Endothelial cell of umbilical vein (primary cell): ENCODE results near the gene STK39. TPM values are rescaled to one million over a fixed set of nuclear protein-coding genes. Genes with fewer than 3 reads are reported as not detected.

Experiments used
- BruUV-seq: library from RNA; stranded (reverse); fragments of 400-500 nt; replicated peaks from 2 replicates; lab custom pipeline; 2021; lab: Mats Ljungman, UMichigan
- CTCF ChIA-PET: fragments of 300-600, 350-600 bp; sonication (Branson Sonifier 250); formaldehyde crosslinking; loops from one replicate; lab custom pipeline; 2021; ENCODE audit warnings: antibody characterized with exemption, inconsistent platforms; lab: Charles Lee
- POLR2A ChIA-PET: fragments of 300-600, 350-600 bp; sonication (Branson Sonifier 250); formaldehyde crosslinking; loops from one replicate; lab custom pipeline; 2021; ENCODE audit warnings: antibody characterized with exemption, inconsistent platforms; lab: Charles Lee
- DNase-seq: peaks from one replicate; pipeline ENCODE4 v3.0.0-alpha.2; 2011; ENCODE audit warnings: low read depth, low spot score
- FAIRE-seq: peaks from 2 replicates; lab custom pipeline; 2011; peaks lifted over from hg19 to GRCh38; lab: Jason Lieb, UNC
- H2AFZ ChIP-seq: 2 replicates; pipeline ENCODE4 v1.6.0; 2012; ENCODE audit warnings: low read depth, low read length, control low read depth, inconsistent platforms
- H3K27ac ChIP-seq: 2 replicates; pipeline ENCODE4 v1.5.1; 2011; ENCODE audit warnings: low read depth, mild to moderate bottlenecking, control low read depth, low read length, moderate library complexity; ENCODE audit not compliant: insufficient read depth
- H3K27me3 ChIP-seq, 2 experiments: 2 replicates each; pipeline versions ENCODE4 v1.6.0 to v1.6.1; 2011; ENCODE audit warnings: low read length in 2 of 2, mixed read lengths in 1 of 2; ENCODE audit not compliant: control insufficient read depth in 2 of 2, insufficient read depth in 2 of 2
- H3K36me3 ChIP-seq, 2 experiments: 2 replicates in 1 of 2; 3 replicates in 1 of 2; pipeline ENCODE4 v1.5.1; 2011; ENCODE audit warnings: low read length in 2 of 2, mild to moderate bottlenecking in 1 of 2, moderate library complexity in 1 of 2; ENCODE audit not compliant: control insufficient read depth in 2 of 2, insufficient read depth in 2 of 2; ENCODE audit errors: extremely low read depth in 1 of 2
- H3K4me1 ChIP-seq: 3 replicates; pipeline ENCODE4 v1.5.1; 2011; ENCODE audit warnings: mild to moderate bottlenecking, low read length; ENCODE audit not compliant: control insufficient read depth, insufficient read depth; ENCODE audit errors: extremely low read depth
- H3K4me2 ChIP-seq: 2 replicates; pipeline ENCODE4 v1.6.1; 2011; ENCODE audit warnings: low read length, control low read depth, mixed read lengths; ENCODE audit not compliant: insufficient read depth
- H3K4me3 ChIP-seq, 3 experiments: fragments of 200-600 bp in 1 of 3; sonication (generic), shearing (Covaris generic) in 1 of 3; replicated peaks in 1 of 3; 2 replicates each; pipeline ENCODE4 v1.5.1; 2011 to 2016; ENCODE audit warnings: control low read depth in 3 of 3, low read length in 3 of 3, mild to moderate bottlenecking in 2 of 3, inconsistent platforms in 1 of 3, low read depth in 1 of 3, moderate library complexity in 1 of 3; ENCODE audit not compliant: insufficient read depth in 1 of 3
- H3K79me2 ChIP-seq: 2 replicates; pipeline ENCODE4 v1.6.0; 2012; ENCODE audit warnings: low read length, inconsistent platforms; ENCODE audit not compliant: control insufficient read depth, insufficient read depth
- H3K9ac ChIP-seq: replicated peaks from 2 replicates; pipeline ENCODE3; 2011; ENCODE audit warnings: low read length, control low read depth; ENCODE audit not compliant: insufficient read depth; ENCODE audit errors: extremely low read depth
- H3K9me1 ChIP-seq: replicated peaks from 3 replicates; pipeline ENCODE4 v1.6.0; 2011; ENCODE audit warnings: mild to moderate bottlenecking, low read length; ENCODE audit not compliant: control insufficient read depth, insufficient read depth; ENCODE audit errors: extremely low read depth
- H3K9me3 ChIP-seq: replicated peaks from 2 replicates; pipeline ENCODE4 v1.5.1; 2012; ENCODE audit warnings: low read length, inconsistent platforms; ENCODE audit not compliant: control insufficient read depth, insufficient read depth
- H4K20me1 ChIP-seq: replicated peaks from 2 replicates; pipeline ENCODE3; 2011; ENCODE audit warnings: mild to moderate bottlenecking, low read length; ENCODE audit not compliant: control insufficient read depth, insufficient read depth; ENCODE audit errors: extremely low read depth
- EZH2 ChIP-seq: IDR thresholded peaks from 2 replicates; pipeline ENCODE4 v1.6.1; 2012; ENCODE audit warnings: borderline replicate concordance, low read depth, mild to moderate bottlenecking, moderate library complexity, low read length, inconsistent platforms; ENCODE audit not compliant: severe bottlenecking
- FOS ChIP-seq: IDR thresholded peaks from 2 replicates; pipeline ENCODE4 v1.6.1; 2011; ENCODE audit warnings: mild to moderate bottlenecking, low read length, moderate library complexity, borderline replicate concordance; ENCODE audit not compliant: insufficient read depth
- GATA2 ChIP-seq: IDR thresholded peaks from 2 replicates; pipeline ENCODE4 v1.7.0; 2011; ENCODE audit warnings: low read depth, mild to moderate bottlenecking, moderate library complexity, mixed read lengths, low read length; ENCODE audit not compliant: insufficient read length, insufficient read depth
- JUN ChIP-seq: IDR thresholded peaks from 2 replicates; pipeline ENCODE4 v1.6.1; 2011; ENCODE audit warnings: borderline replicate concordance, low read depth; ENCODE audit not compliant: insufficient read length, insufficient read depth
- MAX ChIP-seq: IDR thresholded peaks from 2 replicates; pipeline ENCODE4 v1.6.1; 2011; ENCODE audit not compliant: insufficient read depth, insufficient read length
- MYC ChIP-seq: IDR thresholded peaks from one replicate; pipeline ENCODE4 v1.6.1; 2011; ENCODE audit warnings: mild to moderate bottlenecking, low read depth, low read length
- POLR2A ChIP-seq: IDR thresholded peaks from 2 replicates; pipeline ENCODE4 v1.6.1; 2012; ENCODE audit warnings: low read depth, mild to moderate bottlenecking, control low read depth, low read length
- POLR2AphosphoS5 ChIP-seq: IDR thresholded peaks from 2 replicates; pipeline ENCODE4 v1.6.1; 2012; ENCODE audit warnings: low read depth, mild to moderate bottlenecking, control low read depth, low read length, moderate library complexity; ENCODE audit not compliant: insufficient read depth
- dilution Hi-C: fragments of 300-500 bp; cut with MboI; formaldehyde crosslinking; loops from one replicate; pipeline ENCODE4 v1.15.0; 2019; ENCODE audit warnings: low sequenced_read_pairs; ENCODE audit not compliant: extremely low pct_ligation_motif_present
- intact Hi-C: fragments of 100-400 bp; cut with micrococcal nuclease; formaldehyde crosslinking; loops from one replicate; pipeline ENCODE4 v1.10.0; 2022
- polyA plus RNA-seq, 4 experiments: library from polyadenylated mRNA; depleted of rRNA in 3 of 4; stranded (reverse) in 3 of 4; unstranded in 1 of 4; fragments of >200 nt; gene quantifications; 2 replicates each; pipeline versions ENCODE4 v1.2.1 to v1.2.3, GENCODE V29; 2011 to 2012; ENCODE audit warnings: missing spikeins in 1 of 4
- total RNA-seq: library from RNA; stranded (reverse); gene quantifications from 2 replicates; pipeline ENCODE4 v1.2.3, GENCODE V29; 2021
- TF ChIP-seq, protein P1 (sequence below), 2 donors: IDR thresholded peaks; 1 replicate in 1 of 2; 2 replicates in 1 of 2; pipeline ENCODE4 v1.5.1; 2011; ENCODE audit warnings: low read length in 2 of 2, mild to moderate bottlenecking in 2 of 2, moderate library complexity in 2 of 2, control low read depth in 1 of 2, inconsistent platforms in 1 of 2, low read depth in 1 of 2; ENCODE audit not compliant: insufficient read depth in 1 of 2; ENCODE audit errors: extremely low read depth in 1 of 2

STK39 gene
- total and polyA plus RNA-seq, 2 donors (not counting 3 experiments of a cell fraction or from before 2014, with no cell fraction given): 4.6 to 13.1 TPM

GRCh38 chr2:167940346-167940725, 307.1 kb downstream of the STK39 start:
- H3K27ac ChIP-seq: no peak overlapping the region
- H4K20me1 ChIP-seq: no peaks in the 10 kb centered on the region
- no peak for FAIRE-seq
- no peak overlapping the region for H3K4me2 ChIP-seq
- H3K9me3 ChIP-seq: no peaks in the 10 kb centered on the region
- BruUV-seq: no TSS peak
- no peak for DNase-seq
- no peak overlapping the region for H2AFZ ChIP-seq
- no peaks in the 10 kb centered on the region for H3K4me1 ChIP-seq
- TF ChIP-seq POLR2AphosphoS5 (no peak), POLR2A (no peak), FOS (no peak), MYC (no peak), JUN (no peak), GATA2 (no peak), MAX (no peak), EZH2 (no peak)
- TF ChIP-seq, protein P1, sequence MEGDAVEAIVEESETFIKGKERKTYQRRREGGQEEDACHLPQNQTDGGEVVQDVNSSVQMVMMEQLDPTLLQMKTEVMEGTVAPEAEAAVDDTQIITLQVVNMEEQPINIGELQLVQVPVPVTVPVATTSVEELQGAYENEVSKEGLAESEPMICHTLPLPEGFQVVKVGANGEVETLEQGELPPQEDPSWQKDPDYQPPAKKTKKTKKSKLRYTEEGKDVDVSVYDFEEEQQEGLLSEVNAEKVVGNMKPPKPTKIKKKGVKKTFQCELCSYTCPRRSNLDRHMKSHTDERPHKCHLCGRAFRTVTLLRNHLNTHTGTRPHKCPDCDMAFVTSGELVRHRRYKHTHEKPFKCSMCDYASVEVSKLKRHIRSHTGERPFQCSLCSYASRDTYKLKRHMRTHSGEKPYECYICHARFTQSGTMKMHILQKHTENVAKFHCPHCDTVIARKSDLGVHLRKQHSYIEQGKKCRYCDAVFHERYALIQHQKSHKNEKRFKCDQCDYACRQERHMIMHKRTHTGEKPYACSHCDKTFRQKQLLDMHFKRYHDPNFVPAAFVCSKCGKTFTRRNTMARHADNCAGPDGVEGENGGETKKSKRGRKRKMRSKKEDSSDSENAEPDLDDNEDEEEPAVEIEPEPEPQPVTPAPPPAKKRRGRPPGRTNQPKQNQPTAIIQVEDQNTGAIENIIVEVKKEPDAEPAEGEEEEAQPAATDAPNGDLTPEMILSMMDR (IDR thresholded peaks at IDR 0.05; ENCODE audit: extremely low read depth in 1 of 2, insufficient read depth in 1 of 2, low read depth in 1 of 2, low read length in 2 of 2): no peak
- dilution Hi-C loops: no loop called here
- H3K4me3 ChIP-seq: no peak overlapping the region
- H3K9ac ChIP-seq: no peak overlapping the region
- no peaks in the 10 kb centered on the region for H3K9me1 ChIP-seq
- ChIA-PET CTCF (interaction anchor here (1.3 kb wide), 1 partner anchor 26 kb away, joined by 3 read pairs; no protein-coding TSS in a partner anchor), POLR2A (no interaction called here)
- no peaks in the 10 kb centered on the region for H3K36me3 ChIP-seq
- H3K79me2 ChIP-seq: no peaks in the 10 kb centered on the region
- H3K27me3 ChIP-seq: no peaks in the 10 kb centered on the region
- intact Hi-C loops: no loop called here
